PFSK-1 (cell line): ENCODE measurements around the gene FRAT2.

Source experiments
- FOXP2 ChIP-seq: optimal IDR thresholded peaks from 2 replicates; pipeline ENCODE3; 2011; ENCODE audit warnings: borderline replicate concordance, control low read depth, inconsistent platforms; ENCODE audit not compliant: insufficient read depth; ENCODE audit errors: extremely low read length, extremely low read depth
- POLR2AphosphoS5 ChIP-seq: IDR thresholded peaks from 2 replicates; pipeline ENCODE4 v1.6.1; 2012; ENCODE audit warnings: low read depth, mild to moderate bottlenecking, control low read depth, low read length, moderate library complexity
- REST ChIP-seq, 2 experiments: IDR thresholded peaks; 2 replicates each; pipeline versions ENCODE4 v1.6.1 to v1.8.0; 2011 to 2012; ENCODE audit warnings: low read depth in 2 of 2, low read length in 2 of 2, control low read depth in 1 of 2, inconsistent platforms in 1 of 2, mild to moderate bottlenecking in 1 of 2, moderate library complexity in 1 of 2; ENCODE audit not compliant: insufficient read depth in 1 of 2
- SIN3A ChIP-seq: IDR thresholded peaks from 2 replicates; pipeline ENCODE4 v1.6.1; 2012; ENCODE audit warnings: mild to moderate bottlenecking, low read length, moderate library complexity, borderline replicate concordance; ENCODE audit not compliant: insufficient read depth
- TAF1 ChIP-seq: IDR thresholded peaks from 2 replicates; pipeline ENCODE4 v1.6.1; 2012; ENCODE audit warnings: low read length, control low read depth, borderline replicate concordance; ENCODE audit not compliant: insufficient read depth

The FRAT2 gene

GRCh38 chr10:97327348-97328294, 6.9 kb downstream of the FRAT2 start:
- TF ChIP-seq TAF1 (no peak), POLR2AphosphoS5 (no peak), FOXP2 (no peak), SIN3A (no peak), REST (IDR thresholded peaks at IDR 0.05; ENCODE audit: insufficient read depth in 1 of 2, low read depth in 2 of 2, low read length in 2 of 2) (no peak)

- TF ChIP-seq TAF1 (no peak), REST (IDR thresholded peaks at IDR 0.05; ENCODE audit: insufficient read depth in 1 of 2, low read depth in 2 of 2, low read length in 2 of 2) (no peak), SIN3A (no peak), FOXP2 (no peak), POLR2AphosphoS5 (no peak)
Measured at GRCh38 chr10:97325754-97326153, 8.8 kb downstream of the FRAT2 start.

GRCh38 chr10:97323501-97323900, 11.0 kb downstream of the FRAT2 start:
- TF ChIP-seq POLR2AphosphoS5 (no peak), SIN3A (no peak), TAF1 (no peak), FOXP2 (no peak), REST (IDR thresholded peaks at IDR 0.05; ENCODE audit: insufficient read depth in 1 of 2, low read depth in 2 of 2, low read length in 2 of 2) (no peak)

DNA sequence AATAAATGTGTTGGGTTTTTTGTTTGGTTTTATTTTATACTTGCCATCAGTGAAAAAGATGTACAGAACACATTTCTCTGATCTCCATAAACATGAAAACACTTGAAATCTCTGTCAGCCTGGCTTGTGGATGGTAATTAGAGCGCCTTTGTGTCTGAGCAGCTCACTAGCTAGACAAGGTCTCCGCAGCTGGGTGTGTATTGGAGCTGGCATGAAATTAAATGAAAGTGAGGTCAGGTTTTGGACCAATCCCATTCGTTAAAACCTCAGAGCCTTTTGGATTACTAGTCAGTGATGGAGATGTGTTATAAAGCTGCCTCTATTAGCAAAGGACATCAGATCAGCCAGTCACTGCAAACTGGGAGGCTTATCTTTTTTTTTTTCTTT, 12.7 kb downstream of the FRAT2 start:
- TF ChIP-seq POLR2AphosphoS5 (no peak), SIN3A (no peak), FOXP2 (no peak), TAF1 (no peak), REST (IDR thresholded peaks at IDR 0.05; ENCODE audit: insufficient read depth in 1 of 2, low read depth in 2 of 2, low read length in 2 of 2) (no peak)
